Stimulated activated naive CD8-positive, alpha-beta T cell treated with anti-CD3 and anti-CD28 coated beads, Interleukin-15, Interleukin-2, amounts not matched to agents 100 U/mL and 50 U/mL, for 24 hours (primary cell): ENCODE measurements around the gene GPR176.

Experiments
- ATAC-seq: fragments of 150-1000 bp; cut with Tn5 transposase; one replicate; pipeline ENCODE4 v1.10.0; 2021
- DNase-seq: peaks from one replicate; pipeline ENCODE4 v3.0.0; 2021

GPR176 gene

DNA sequence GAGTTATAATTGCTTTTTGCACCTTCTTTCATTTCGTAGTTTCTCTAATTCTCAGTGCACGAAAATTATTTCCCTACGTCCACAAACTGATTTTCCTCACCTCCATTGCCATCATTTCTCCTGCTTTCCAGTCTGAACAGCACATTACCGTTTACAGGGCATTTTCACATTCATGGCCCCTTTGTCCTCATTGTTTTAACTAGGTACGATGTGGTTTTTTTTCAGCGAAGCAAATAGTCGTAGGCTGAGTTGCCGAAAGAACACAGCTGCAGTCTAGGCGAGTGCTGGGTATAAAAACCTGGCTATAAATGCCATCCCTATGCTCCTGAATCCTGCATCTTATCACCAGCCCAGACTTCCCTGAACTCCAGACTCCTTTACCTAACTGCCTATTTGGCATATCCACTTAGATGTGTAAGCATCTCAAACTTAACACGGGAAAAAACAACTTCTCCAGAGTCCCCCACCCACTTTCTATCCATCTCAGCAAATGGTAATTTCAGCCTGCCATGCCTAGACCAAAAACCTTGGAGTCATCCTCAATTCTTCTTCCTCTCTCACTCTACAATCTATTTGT lies 136.7 kb downstream of the GPR176 start:
- no peak for ATAC-seq
- DNase-seq, result no peak

DNA sequence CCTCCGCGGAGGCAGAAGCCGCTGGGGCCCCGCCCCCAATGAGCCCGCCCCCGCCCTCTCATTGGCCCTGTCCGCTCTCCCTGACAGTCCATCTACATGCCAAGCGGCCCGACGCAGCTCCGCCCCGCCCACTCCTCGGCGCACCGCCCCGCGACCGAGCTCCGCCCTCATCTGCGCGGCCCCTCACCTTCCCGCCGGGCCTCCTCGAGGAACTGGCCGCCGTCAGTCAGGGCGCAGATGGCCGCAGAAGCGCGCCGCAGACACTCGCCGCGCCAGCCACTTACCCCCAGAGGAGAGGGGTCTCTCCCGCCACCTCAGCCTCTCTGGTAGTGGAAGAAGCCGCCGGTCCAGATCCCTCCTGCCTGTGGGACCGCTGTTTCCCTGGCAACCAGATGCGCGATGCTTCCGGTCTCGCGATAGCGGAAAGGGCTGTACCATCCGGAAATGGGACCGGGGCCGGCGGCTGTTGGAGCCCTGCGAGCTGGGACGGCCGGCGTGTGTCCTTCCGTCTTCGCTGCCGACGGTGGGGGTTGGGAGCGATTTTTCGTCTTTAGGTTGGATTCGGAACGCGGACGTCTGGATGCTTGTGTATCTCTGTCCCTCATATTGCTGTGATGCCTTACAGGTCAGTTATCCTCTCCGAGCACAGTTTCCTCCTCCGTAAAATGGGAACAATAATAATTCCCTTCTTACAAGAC lies 137.5 kb downstream of the GPR176 start, which contains the start of gene FSIP1:
TSS of gene FSIP1 (minus strand) at position 401 of the 698 bp plus-strand sequence. CDS start 6,317 bp downstream, outside the sequence.
- ATAC-seq (peak; percentile 99), DNase-seq (peak; percentile 95)

DNA sequence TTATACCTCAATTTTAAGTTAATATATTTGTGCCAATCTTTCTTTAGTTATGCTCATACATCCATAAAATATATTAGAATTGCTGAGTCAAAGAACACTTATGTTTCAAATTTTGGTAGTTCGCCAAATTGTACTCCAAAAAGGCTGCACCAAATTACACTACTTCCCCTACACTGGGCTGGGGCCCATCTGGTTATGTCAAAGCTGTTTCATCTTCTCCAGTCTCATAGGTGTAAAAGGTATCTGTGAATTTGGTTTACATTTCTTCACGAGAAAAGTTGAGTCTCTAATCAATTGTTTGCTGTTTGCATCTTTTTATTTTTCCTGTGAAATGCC lies 138.1 kb downstream of the GPR176 start:
- ATAC-seq (no peak), DNase-seq (no peak)

DNA sequence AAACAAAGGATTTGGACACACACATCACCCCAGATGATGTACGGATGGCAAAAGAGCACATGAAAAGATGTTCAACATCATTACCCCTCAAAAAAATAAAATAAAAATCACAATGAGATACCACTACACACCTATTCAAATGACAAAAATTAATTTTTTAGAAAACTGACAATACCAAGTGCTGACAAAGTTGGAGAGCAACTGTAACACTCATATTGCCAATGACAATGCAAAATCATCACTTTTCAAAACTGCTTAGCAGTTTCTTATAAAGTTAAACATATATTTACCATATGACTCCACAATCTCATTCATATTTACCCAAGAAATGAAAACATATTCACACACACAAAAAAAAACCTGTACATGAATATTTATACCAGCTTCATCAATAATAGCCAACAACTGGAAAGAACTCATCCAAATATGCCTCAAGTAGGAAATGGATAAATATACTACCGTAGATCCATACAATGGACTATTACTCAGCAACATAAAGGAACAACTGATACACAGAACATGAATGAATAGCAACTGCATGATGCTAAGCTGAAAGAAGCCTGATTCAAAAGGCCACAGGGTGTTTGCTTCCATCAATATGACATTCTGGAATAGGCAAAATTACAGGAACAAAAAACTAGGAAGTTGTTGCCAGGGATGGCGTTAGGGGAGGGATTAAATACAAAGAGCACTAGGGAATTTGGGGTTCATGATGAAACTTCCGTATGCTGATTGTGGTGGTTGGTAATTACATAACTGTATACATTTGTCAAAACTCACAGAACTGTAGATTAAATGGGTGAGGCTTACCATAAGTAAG lies 138.7 kb downstream of the GPR176 start:
- DNase-seq, result no peak
- ATAC-seq, result no peak

DNA sequence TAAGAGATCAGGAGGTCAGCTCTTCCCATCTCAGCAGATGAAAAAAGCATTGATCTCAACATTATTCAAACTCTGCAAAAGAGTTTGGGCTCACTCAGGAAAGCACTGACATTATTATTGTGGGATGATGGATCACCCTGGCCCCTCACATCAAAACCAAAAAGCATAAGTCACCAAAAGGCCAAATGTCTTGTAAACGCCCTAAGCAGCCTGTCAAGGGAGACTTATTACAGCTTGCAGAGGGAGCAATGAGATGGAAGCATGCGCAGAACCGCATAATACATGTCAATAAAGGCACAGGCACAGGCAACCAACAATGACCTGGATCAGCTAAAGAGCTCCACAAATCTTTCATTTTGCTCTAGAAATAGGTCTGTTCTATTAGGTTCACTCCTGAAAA lies 142.0 kb downstream of the GPR176 start:
- no peak for DNase-seq
- ATAC-seq, result no peak

DNA sequence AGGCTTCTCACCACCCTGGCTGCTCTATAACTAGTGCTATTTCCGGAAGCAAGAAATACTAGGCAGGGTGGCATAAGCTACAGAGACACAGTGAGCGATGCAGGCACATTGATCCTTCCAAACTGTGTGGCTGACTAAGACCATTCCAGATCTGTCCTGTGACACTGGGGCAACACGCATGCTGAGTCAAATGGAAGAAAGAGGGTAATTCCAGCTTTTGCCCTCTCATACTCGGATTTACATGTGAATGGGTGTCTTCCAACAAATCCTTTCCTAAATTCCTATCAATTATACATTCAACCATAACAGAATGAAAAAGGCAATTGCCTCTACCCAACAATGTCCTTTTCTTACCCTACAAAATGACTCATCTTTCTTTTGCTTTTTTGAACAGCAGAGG lies 142.6 kb downstream of the GPR176 start:
- ATAC-seq (no peak), DNase-seq (no peak)

DNA sequence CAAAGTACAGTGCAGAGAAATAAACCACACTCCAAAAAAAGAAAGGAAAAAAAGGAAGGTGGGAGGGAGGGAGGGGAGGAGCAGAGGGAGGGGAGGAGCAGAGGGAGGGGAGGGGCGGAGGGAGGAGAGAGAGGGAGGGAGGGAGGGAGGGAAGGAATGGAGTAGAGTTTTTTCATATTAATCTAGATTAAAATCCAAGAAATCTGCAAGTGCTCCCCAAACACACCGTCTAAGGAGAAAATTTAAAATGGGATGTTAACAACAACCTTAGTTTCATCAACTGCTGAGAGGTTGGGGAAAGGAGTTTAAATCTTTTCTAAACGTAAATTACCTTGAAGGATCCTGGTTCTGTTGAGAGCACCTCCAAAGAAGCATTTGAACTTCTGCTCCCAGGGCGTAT lies 144.0 kb downstream of the GPR176 start:
- DNase-seq (no peak), ATAC-seq (no peak)

DNA sequence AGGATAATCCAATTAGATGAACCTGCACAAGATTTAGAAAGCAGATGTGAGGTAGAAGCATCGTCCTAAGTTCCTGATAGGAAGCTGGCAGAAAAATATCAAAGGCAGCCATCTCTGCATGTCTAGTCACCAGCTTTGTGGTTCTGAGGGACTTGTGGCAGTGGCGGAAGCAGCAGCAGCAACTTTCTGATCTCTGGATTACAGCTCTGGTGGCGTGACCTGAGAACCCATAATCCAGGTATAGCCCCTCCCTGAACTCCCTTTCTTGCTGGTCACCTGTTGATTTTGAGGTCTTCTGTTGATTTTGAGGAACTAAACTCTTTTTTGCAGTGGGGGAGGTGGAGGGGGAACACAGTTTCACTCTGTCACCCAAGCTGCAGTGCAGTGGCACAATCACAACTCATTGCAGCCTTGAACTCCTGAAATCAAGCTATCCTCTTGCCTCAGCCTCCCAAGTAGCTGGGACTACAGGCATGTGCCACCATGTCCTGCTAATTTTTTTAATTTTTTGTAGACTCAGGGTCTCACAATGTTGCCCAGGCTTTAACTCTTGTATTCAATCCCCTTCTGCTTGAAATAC lies 145.3 kb downstream of the GPR176 start:
- ATAC-seq (peak; percentile 71), DNase-seq (peak; percentile 29)

DNA sequence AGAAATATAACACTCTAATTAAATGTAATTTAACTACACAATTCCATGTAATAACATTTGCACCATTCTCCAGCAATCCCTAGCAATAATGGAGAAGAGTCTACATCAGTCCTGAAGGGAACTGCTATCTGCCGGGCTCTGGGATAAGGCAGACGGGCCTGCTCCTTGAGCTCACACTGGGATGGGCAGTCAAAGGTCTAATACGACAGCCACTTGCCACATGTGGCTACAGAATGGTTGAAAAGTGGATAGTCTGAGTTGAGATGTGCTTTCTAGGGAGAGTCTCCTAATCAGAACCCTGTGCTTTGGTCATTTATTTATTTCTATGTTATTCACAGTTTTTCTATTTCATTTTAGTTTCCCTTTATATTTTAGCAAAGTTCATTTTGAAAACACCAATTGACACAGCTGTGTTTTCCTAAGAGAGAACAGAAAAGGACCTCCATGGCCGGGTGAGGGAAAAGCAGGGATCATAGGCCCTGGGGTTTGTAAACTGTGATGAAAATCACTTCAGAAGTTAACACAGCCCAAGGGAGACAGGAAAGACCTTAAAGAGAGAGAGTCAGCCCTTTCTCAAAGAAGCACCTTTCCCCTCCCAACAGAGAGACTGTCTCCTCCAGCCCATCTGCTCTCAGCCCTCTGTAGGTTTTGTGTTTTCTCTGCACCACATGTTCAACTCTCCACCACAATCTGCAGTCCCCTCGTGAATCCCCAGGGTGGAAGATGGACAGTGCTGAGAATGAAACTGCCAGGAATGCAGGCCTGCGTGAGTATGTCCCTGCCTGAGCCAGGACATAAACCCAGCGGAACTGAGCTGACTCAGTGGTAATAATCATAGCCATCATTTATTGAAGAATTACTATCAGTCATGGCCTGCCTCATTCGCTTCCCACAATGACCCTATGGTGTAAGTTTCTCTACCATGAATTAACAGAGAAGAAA lies 149.0 kb downstream of the GPR176 start:
- ATAC-seq (no peak), DNase-seq (no peak)

DNA sequence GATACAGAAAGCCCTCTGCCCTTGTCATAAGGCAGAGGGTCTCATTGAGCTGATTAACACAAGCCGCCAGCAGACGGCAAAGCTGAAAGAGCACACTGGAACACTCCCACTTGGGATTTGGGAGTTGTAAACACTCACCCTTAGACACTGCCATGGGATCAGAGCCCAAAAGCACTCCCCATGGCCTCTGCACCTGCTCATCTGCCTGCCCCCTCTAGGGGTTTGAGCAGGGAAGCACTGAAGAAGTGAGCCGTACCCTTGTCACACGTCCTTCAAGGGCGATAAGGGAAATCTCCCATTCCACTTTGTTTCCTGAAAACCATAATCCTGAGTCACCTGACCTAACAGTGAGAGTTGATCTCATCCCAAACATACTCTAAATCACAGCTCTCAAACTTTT lies 152.1 kb downstream of the GPR176 start:
- ATAC-seq (no peak), DNase-seq (no peak)

DNA sequence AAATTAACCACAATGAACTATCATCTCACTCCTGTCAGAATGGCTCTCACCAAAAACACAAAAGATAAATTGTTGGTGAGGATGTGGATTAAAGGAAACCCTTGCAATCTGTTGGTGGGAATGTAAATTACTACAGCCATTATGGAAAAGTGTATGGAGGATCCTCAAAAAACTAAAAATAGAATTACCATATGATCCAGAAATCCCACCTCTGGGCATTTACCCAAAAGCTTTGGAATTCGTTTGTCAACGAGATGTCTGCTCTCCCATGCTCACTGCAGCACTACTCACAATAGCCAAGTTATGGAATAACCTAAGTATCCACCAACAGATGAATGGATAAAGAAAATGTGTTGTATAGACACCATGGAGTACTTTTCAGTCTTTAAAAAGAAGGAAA lies 159.1 kb downstream of the GPR176 start:
- ATAC-seq (no peak), DNase-seq (no peak)

DNA sequence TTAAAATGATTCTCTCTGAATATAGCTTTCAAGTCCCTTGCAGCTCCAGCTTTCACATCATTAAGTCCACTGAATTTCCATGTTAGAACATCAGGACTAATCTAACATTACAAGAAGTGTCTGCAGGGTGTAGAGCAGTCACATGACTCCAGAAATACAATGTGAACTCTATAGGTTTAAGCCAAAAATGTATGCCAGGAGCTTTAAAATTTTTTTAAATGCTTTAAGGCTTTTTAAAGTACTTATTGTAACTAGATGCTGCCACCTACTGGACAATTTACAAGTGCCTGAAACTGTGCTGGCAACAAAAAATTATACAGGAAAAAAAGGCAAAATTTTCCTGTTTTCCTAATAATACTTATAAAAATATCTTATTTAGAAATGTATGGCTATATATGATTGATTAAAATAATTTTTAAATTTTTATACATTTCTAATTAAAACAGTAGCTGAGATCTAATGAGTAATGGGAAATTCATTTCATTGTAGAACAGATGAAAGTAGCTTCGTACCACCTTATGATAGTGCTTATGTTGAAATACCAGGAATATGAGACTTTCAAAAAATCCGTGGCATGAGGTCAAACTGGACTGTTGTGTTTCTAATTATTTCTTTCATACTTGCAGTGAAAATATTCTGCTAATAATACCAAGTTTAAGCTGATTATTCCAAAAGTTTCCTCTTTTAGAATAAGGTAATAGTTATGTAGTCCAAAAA lies 163.1 kb downstream of the GPR176 start:
- ATAC-seq, result no peak
- no peak for DNase-seq

DNA sequence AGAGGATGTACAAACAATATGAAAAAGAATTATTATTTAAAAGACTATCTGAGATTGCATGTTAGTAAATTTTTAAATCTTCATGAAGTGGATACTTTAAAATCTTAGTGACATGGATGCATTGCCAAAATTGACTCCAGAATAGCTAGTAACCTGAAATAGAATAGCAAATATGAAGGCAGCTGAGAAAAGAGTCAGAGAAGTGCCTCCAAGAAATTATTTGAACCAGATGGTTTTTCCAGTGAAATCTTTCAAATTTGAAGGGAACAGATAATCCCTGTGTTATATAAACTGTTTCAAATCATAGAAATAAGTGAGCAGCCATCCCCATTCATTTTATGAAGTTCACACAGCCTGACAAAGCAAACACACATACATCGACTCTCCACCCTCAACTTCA lies 167.1 kb downstream of the GPR176 start:
- no peak for DNase-seq
- no peak for ATAC-seq

DNA sequence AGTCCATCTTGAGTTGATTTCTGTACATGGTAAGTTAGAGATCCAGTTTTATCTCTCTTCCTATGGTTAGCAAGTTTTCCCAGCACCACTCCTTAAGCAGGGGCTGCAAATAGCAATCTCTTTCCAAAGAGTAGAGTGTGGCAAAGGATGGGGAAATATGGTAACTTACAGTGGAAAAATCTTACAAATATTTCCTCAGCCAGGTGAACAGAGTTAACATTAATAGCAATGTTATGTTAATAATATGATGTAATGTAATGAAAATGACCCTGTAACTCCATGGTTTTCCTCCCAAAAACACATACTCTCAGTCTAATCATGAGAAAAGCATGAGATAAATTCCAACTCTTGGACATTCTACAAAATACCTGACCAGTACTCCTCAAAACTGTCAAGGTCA lies 167.8 kb downstream of the GPR176 start:
- no peak for DNase-seq
- no peak for ATAC-seq
